HL-60 (cell line): ENCODE results near the gene TEFM.

Experiments
- DNase-seq, 2 experiments: peaks; one replicate each; pipeline ENCODE4 v3.0.0-alpha.2; 2010 to 2020; ENCODE audit warnings: low read depth in 1 of 2, low spot score in 1 of 2
- H3K27ac ChIP-seq: fragments of 250-450 bp; sonication (Bioruptor Pico); replicated peaks from 2 replicates; pipeline ENCODE4 v1.5.1; 2020; ENCODE audit warnings: mild to moderate bottlenecking, moderate library complexity
- H3K27me3 ChIP-seq: fragments of 250-450 bp; sonication (Bioruptor Pico); 2 replicates; pipeline ENCODE4 v1.5.1; 2021; ENCODE audit warnings: mild to moderate bottlenecking, moderate library complexity; ENCODE audit not compliant: insufficient read depth, poor library complexity, severe bottlenecking
- H3K4me3 ChIP-seq: replicated peaks from 2 replicates; pipeline ENCODE4 v1.5.1; 2011; ENCODE audit warnings: mild to moderate bottlenecking, control low read depth, low read length; ENCODE audit not compliant: insufficient read depth
- CTCF ChIP-seq: IDR thresholded peaks from one replicate; pipeline ENCODE4 v1.5.1; 2011; ENCODE audit warnings: low read length, control low read depth, inconsistent platforms; ENCODE audit not compliant: insufficient read depth
- GABPA ChIP-seq: IDR thresholded peaks from 2 replicates; pipeline ENCODE4 v1.6.1; 2012; ENCODE audit warnings: low read depth
- POLR2AphosphoS5 ChIP-seq: IDR thresholded peaks from 2 replicates; pipeline ENCODE4 v1.6.1; 2012; ENCODE audit warnings: low read depth
- REST ChIP-seq: IDR thresholded peaks from 2 replicates; pipeline ENCODE4 v1.6.1; 2012; ENCODE audit warnings: low read depth; ENCODE audit not compliant: insufficient replicate concordance
- SPI1 ChIP-seq: IDR thresholded peaks from 2 replicates; pipeline ENCODE4 v1.6.1; 2012; ENCODE audit warnings: low read depth, mild to moderate bottlenecking, borderline replicate concordance

TEFM gene

DNA sequence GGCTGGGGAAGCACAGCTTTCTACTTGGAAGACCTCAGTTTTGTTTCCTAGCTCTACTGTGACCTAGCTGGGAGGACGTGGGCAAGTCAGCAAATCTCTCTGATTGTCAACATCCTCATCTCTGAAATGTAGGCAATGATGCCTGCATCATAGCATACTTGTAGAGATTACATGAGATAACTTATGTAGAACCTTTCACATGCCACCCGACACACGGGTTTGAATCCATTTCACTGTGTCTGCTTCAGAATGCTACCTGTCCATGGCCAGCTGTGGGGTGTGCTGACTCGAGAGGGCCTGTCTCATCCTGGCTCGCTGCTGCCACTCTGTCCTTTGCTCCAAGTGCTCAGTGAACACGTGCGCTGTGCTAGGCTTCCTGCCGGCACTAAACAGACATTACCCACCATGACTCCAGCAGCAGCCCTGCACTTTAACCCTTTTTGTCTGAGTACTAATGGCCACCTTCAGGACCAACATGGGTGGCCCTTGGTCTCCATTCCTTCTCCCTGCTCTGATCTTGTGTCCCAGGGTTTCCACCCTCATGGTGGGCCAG, 23.1 kb upstream of the TEFM start:
- no peak for TF ChIP-seq POLR2AphosphoS5
- no peak for TF ChIP-seq SPI1
- no peak for TF ChIP-seq GABPA
- TF ChIP-seq CTCF: no peak
- no peak for TF ChIP-seq REST

DNA sequence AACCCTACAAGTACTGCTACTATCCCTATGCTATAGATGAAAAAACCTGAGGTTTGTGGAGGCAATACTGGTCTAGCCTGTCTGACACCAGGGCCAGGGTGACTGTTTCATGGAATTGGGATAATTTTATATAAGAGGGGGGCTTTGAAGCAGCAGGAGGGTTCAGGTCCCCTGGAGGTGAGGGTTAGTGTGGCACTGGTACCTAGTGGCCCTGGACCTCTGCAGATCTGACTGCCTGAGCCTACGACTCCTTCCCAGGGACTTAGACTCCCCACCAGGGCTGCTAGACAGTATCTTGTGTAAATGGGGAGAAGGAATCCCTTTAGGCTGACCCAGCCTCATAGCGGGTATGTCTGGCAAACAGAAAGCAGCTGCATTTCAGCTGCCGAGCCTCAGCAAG, 22.5 kb upstream of the TEFM start:
- no peak overlapping the region for H3K4me3 ChIP-seq
- peaks cover 4% of the 10 kb centered on the region for H3K27me3 ChIP-seq
- no peak for DNase-seq
- H3K27ac ChIP-seq: no peak overlapping the region
- TF ChIP-seq CTCF (no peak), GABPA (no peak)

More for the DNA sequence above, 23.1 kb upstream of the TEFM start:
- DNase-seq: no peak
- H3K4me3 ChIP-seq: no peak overlapping the region
- H3K27ac ChIP-seq: no peak overlapping the region
- no peaks in the 10 kb centered on the region for H3K27me3 ChIP-seq

GRCh38 chr17:30927756-30928155, 21.7 kb upstream of the TEFM start:
- Histone ChIP-seq H3K4me3 (no peak overlapping the region), H3K27me3 (peaks cover 9% of the 10 kb centered on the region), H3K27ac (no peak overlapping the region)
- no peak for DNase-seq
- no peak for TF ChIP-seq SPI1
- no peak for TF ChIP-seq REST
- TF ChIP-seq GABPA: no peak
- TF ChIP-seq POLR2AphosphoS5: no peak
- no peak for TF ChIP-seq CTCF

DNA sequence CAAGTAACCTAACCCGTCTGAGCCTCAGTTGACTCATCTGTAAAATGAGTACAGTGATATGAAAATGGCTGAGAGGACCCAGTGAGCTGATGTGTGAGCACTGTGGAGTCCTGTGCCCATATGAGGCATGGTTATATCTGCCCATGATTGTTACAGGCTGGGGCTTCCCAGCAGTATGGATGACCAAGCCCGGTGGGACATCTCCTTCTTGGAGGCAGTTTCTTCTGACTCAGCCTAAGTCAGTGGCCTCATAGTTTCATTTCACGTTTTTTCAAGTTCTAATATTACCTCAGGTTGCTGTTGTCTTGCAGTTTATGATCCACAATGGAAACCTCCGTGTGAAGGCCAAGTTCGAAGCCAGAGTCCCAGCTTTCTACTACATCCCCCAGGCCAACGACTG, 20.5 kb upstream of the TEFM start:
- TF ChIP-seq REST (no peak), GABPA (no peak), CTCF (no peak), POLR2AphosphoS5 (no peak), SPI1 (no peak)
- no peak overlapping the region for H3K4me3 ChIP-seq
- H3K27me3 ChIP-seq: peaks cover 16% of the 10 kb centered on the region
- DNase-seq: no peak
- no peak overlapping the region for H3K27ac ChIP-seq
